ENCODE measurements around the gene GNAI3.

DNA sequence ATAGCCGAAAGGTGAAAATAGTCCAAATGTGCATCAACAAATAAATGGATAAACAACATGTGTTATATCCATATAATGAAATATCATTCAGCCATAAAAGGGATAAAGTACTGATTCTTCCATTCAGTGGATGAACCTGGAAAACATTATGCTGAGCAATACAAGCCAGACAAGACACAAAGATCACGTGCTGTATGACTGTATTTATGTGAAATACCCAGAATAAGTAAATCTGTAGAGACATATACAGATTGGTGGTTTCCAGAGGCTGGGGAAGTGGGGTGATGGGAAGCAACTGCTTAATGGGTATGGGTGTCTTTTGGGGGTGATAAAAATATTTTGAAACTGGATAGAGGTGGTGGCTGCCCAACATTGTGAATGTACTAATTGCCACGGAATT, 94.2 kb downstream of the GNAI3 start:
- TF ChIP-seq, protein P1, sequence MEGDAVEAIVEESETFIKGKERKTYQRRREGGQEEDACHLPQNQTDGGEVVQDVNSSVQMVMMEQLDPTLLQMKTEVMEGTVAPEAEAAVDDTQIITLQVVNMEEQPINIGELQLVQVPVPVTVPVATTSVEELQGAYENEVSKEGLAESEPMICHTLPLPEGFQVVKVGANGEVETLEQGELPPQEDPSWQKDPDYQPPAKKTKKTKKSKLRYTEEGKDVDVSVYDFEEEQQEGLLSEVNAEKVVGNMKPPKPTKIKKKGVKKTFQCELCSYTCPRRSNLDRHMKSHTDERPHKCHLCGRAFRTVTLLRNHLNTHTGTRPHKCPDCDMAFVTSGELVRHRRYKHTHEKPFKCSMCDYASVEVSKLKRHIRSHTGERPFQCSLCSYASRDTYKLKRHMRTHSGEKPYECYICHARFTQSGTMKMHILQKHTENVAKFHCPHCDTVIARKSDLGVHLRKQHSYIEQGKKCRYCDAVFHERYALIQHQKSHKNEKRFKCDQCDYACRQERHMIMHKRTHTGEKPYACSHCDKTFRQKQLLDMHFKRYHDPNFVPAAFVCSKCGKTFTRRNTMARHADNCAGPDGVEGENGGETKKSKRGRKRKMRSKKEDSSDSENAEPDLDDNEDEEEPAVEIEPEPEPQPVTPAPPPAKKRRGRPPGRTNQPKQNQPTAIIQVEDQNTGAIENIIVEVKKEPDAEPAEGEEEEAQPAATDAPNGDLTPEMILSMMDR (IDR thresholded peaks at IDR 0.05; ENCODE audit: extremely low read depth in 1 of 2, insufficient read depth in 1 of 2, low read depth in 1 of 2, low read length in 2 of 2): no peak
- TF ChIP-seq FOS (IDR thresholded peaks at IDR 0.05; ENCODE audit: borderline replicate concordance, insufficient read depth, low read length): no peak
- no peak for TF ChIP-seq POLR2A (IDR thresholded peaks at IDR 0.05; ENCODE audit: low read depth, low read length)

All from endothelial cell of umbilical vein (primary cell).